Esophagus muscularis mucosa (tissue), 4 donors: ENCODE results near the gene P2RY6. TPM values are rescaled to one million over a fixed set of nuclear protein-coding genes. Genes with fewer than 3 reads are reported as not detected.

ENCODE experiments used
- DNase-seq: peaks from one replicate; pipeline ENCODE4 v3.0.0-alpha.2; 2017; ENCODE audit errors: extremely low spot score
- H3K27ac ChIP-seq, 4 donors: fragments of 200-600 bp; sonication (generic); replicated peaks in 1 of 4; 1 replicate in 3 of 4; 2 replicates in 1 of 4; pipeline ENCODE4 v1.5.1; 2016 to 2019; ENCODE audit warnings: mild to moderate bottlenecking in 1 of 4
- H3K27me3 ChIP-seq, 4 donors: fragments of 200-600 bp; sonication (generic); one replicate each; pipeline versions ENCODE4 v1.5.1 to v1.6.0; 2016 to 2019
- H3K36me3 ChIP-seq, 4 donors: fragments of 200-600 bp; sonication (generic); one replicate each; pipeline ENCODE4 v1.5.1; 2016 to 2019
- H3K4me1 ChIP-seq, 4 donors: fragments of 200-600 bp; sonication (generic); one replicate each; pipeline ENCODE4 v1.5.1; 2016 to 2019
- H3K4me3 ChIP-seq, 4 donors: fragments of 200-600 bp; sonication (generic); 1 replicate in 2 of 4; 2 replicates in 2 of 4; pipeline ENCODE4 v1.5.1; 2016 to 2019; ENCODE audit warnings: mild to moderate bottlenecking in 4 of 4, moderate library complexity in 1 of 4
- H3K9me3 ChIP-seq, 4 donors: fragments of 200-600 bp; sonication (generic); 1 replicate in 3 of 4; 2 replicates in 1 of 4; pipeline ENCODE4 v1.5.1; 2016 to 2019
- CTCF ChIP-seq, 3 experiments: fragments of 200-600 bp in 2 of 3; fragments of 450-650 bp in 1 of 3; sonication (generic) in 2 of 3; IDR thresholded peaks; one replicate each; pipeline ENCODE4 v1.5.1; 2017 to 2019; ENCODE audit warnings: antibody characterized with exemption in 3 of 3, mild to moderate bottlenecking in 2 of 3, moderate library complexity in 1 of 3
- EP300 ChIP-seq: sonication (generic); formaldehyde crosslinking; IDR thresholded peaks from one replicate; pipeline ENCODE4 v1.6.1; 2017; ENCODE audit warnings: antibody characterized with exemption
- POLR2A ChIP-seq: fragments of 450-650 bp; IDR thresholded peaks from one replicate; pipeline ENCODE4 v1.6.1; 2017; ENCODE audit warnings: antibody characterized with exemption, moderate library complexity, mild to moderate bottlenecking, low read depth
- POLR2AphosphoS5 ChIP-seq, 2 donors: sonication (generic); formaldehyde crosslinking; IDR thresholded peaks; one replicate each; pipeline ENCODE4 v1.6.1; 2017; ENCODE audit warnings: antibody characterized with exemption in 2 of 2
- WGBS: methylation state at CpG from one replicate; pipeline ENCODE4 v1.1.5; 2018; 5-methylcytosine and 5-hydroxymethylcytosine counted together
- intact Hi-C: fragments of 100-400 bp; cut with DNase I; formaldehyde crosslinking; loops from one replicate; pipeline ENCODE4 v1.15.1; 2023
- total RNA-seq, 4 donors: library from RNA; depleted of rRNA; stranded (reverse); fragments of >200 nt; gene quantifications; one replicate each; pipeline versions ENCODE4 v1.1.0 to v1.2.1, GENCODE V29; 2016

Gene P2RY6
- total RNA-seq, 4 donors from 2014 or later: 1.6 to 4.8 (median 2.4) TPM

GRCh38 chr11:73234471-73235181, 37.5 kb upstream of the P2RY6 start:
- Histone ChIP-seq H3K27me3 (no peaks in the 10 kb centered on the region), H3K27ac (no peak overlapping the region), H3K36me3 (peaks cover 0 to 4% (median 0%) of the 10 kb centered on the region in 4 donors), H3K4me3 (no peak overlapping the region), H3K4me1 (peaks cover 6 to 30% (median 19%) of the 10 kb centered on the region in 4 donors), H3K9me3 (no peaks in the 10 kb centered on the region)
- no peak for DNase-seq
- 97% methylated on average over 56 of the region's 56 CpGs for WGBS
- no peak for TF ChIP-seq CTCF (IDR thresholded peaks at IDR 0.05)
- TF ChIP-seq POLR2AphosphoS5 (IDR thresholded peaks at IDR 0.05): no peak
- TF ChIP-seq EP300: no peak
- TF ChIP-seq POLR2A: no peak
- intact Hi-C loops: no loop called here

- intact Hi-C loops: no loop called here
- no peak for DNase-seq
- peaks cover 0 to 4% (median 0%) of the 10 kb centered on the region in 4 donors for H3K36me3 ChIP-seq
- no peaks in the 10 kb centered on the region for H3K9me3 ChIP-seq
- H3K27me3 ChIP-seq: no peaks in the 10 kb centered on the region
- 86% methylated on average over 8 of the region's 8 CpGs for WGBS
- peaks cover 5 to 37% (median 20%) of the 10 kb centered on the region in 4 donors for H3K4me1 ChIP-seq
- TF ChIP-seq POLR2A (no peak), POLR2AphosphoS5 (IDR thresholded peaks at IDR 0.05) (no peak), CTCF (IDR thresholded peaks at IDR 0.05) (no peak), EP300 (no peak)
- no peak overlapping the region for H3K4me3 ChIP-seq
- no peak overlapping the region for H3K27ac ChIP-seq
Measured at GRCh38 chr11:73235236-73235786, 36.8 kb upstream of the P2RY6 start.

- WGBS: 84% methylated on average over 4 of the region's 4 CpGs
- no peaks in the 10 kb centered on the region for H3K27me3 ChIP-seq
- intact Hi-C loops: no loop called here
- no peaks in the 10 kb centered on the region for H3K9me3 ChIP-seq
- no peak for DNase-seq
- H3K36me3 ChIP-seq: peaks cover 0 to 4% (median 0%) of the 10 kb centered on the region in 4 donors
- TF ChIP-seq EP300: no peak
- TF ChIP-seq POLR2A: no peak
- TF ChIP-seq POLR2AphosphoS5 (IDR thresholded peaks at IDR 0.05): no peak
- no peak for TF ChIP-seq CTCF (IDR thresholded peaks at IDR 0.05)
- H3K4me1 ChIP-seq: peaks cover 14 to 46% (median 25%) of the 10 kb centered on the region in 4 donors
- no peak overlapping the region for H3K27ac ChIP-seq
- no peak overlapping the region for H3K4me3 ChIP-seq
Measured at GRCh38 chr11:73236205-73236765, 35.9 kb upstream of the P2RY6 start.

GRCh38 chr11:73236854-73237253, 35.3 kb upstream of the P2RY6 start:
- Histone ChIP-seq H3K4me1 (peaks cover 14 to 48% (median 25%) of the 10 kb centered on the region in 4 donors), H3K27me3 (no peaks in the 10 kb centered on the region), H3K36me3 (peaks cover 0 to 4% (median 0%) of the 10 kb centered on the region in 4 donors), H3K27ac (no peak overlapping the region), H3K9me3 (no peaks in the 10 kb centered on the region), H3K4me3 (no peak overlapping the region)
- no peak for DNase-seq
- intact Hi-C loops: no loop called here
- TF ChIP-seq EP300 (no peak), CTCF (IDR thresholded peaks at IDR 0.05) (peak in 1 of 3 experiments; percentile 34), POLR2AphosphoS5 (IDR thresholded peaks at IDR 0.05) (no peak)
- WGBS: 75% methylated on average over 6 of the region's 6 CpGs
